ENCODE results near the gene DGUOK.

The DGUOK gene

DNA sequence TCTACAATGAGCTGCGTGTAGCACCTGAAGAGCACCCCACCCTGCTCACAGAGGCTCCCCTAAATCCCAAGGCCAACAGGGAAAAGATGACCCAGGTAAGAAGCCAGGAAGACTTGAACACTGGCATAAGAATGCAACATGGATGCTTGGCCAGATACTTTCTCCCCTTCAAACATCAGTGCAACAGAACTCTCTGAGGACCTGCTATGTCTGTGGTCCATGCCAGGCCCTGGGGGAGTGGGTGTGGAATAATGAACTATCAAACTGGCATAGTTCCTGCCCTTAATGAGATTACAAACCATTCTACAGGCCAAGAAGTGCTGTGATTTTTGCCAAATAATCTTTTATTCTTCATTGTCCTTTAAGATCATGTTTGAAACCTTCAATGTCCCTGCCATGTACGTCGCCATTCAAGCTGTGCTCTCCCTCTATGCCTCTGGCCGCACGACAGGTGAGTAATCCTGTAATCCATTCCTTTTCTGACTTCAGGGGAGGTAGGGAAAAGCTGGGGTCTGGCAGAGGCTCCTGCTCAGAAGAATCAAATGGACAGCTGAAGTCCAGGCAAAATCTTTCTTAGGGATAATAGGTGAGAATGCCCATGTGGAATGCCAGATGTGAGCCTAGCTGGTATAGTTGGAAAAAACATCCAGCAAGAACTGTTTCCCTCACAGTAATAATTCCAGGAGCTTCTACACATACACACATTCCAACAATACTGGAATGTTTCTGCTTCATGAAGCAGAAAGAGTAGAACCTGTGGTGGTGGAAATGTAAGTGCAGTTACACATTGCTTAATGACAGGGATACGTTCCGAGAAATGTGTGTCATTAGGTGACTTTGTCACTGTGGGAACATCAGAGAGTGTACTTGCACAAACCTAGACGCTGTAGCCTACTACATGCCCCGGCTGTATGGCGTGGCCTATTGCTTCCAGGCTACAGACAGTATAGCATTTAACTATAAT, 17.7 kb upstream of the DGUOK start:
- H3K4me1 ChIP-seq = peaks cover 0 to 11% (median 0%) of the 10 kb centered on the region in 4 donors
- no peak overlapping the region for H3K4me3 ChIP-seq
- H3K36me3 ChIP-seq = peaks cover 58 to 64% (median 62%) of the 10 kb centered on the region in 3 donors

DNA sequence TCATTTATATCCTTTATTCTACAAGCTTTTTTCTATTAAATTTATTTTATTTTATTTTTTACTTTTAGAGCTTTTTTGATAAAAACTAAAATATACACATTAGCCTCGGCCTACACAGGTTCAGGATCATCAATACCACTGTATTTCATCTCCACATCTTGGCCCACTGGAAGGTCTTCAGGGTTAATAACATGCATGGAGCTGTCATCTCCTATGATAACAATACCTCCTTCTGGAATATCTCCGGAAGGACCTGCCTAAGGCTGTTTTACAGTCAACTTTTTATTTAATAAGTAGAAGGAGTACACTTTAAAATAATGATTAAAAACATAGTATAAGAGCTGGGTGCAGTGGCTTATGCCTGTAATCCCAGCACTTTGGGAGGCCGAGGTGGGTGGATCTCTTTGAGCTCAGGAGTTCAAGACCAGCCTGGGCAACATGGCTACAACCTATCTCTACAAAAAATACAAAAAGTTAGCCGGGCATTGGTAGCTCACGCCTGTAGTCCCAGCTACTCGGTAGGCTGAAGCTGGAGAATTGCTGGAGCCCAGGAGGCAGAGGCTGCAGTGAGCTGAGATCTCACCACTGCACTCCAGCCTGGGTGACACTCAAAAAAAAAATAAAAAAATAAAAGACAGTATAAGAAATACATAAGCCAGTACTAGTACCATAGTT, 15.7 kb upstream of the DGUOK start:
- no peaks in the 10 kb centered on the region for H3K27me3 ChIP-seq
- H3K36me3 ChIP-seq = peaks cover 76 to 81% (median 81%) of the 10 kb centered on the region in 3 donors
- TF ChIP-seq, protein P1, sequence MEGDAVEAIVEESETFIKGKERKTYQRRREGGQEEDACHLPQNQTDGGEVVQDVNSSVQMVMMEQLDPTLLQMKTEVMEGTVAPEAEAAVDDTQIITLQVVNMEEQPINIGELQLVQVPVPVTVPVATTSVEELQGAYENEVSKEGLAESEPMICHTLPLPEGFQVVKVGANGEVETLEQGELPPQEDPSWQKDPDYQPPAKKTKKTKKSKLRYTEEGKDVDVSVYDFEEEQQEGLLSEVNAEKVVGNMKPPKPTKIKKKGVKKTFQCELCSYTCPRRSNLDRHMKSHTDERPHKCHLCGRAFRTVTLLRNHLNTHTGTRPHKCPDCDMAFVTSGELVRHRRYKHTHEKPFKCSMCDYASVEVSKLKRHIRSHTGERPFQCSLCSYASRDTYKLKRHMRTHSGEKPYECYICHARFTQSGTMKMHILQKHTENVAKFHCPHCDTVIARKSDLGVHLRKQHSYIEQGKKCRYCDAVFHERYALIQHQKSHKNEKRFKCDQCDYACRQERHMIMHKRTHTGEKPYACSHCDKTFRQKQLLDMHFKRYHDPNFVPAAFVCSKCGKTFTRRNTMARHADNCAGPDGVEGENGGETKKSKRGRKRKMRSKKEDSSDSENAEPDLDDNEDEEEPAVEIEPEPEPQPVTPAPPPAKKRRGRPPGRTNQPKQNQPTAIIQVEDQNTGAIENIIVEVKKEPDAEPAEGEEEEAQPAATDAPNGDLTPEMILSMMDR (IDR thresholded peaks at IDR 0.05) = no peak
- H3K9me3 ChIP-seq = no peaks in the 10 kb centered on the region
- H3K27ac ChIP-seq = peak overlapping the region in 1 of 2 donors; percentile 27
- no peak overlapping the region for H3K4me3 ChIP-seq
- H3K4me1 ChIP-seq = peaks cover 0 to 11% (median 0%) of the 10 kb centered on the region in 4 donors
- intact Hi-C loops (cut with DNase I; ENCODE audit: low total_unique reads) = no loop called here
- no peak for DNase-seq

More for the DNA sequence above, 17.7 kb upstream of the DGUOK start:
- TF ChIP-seq, protein P1 (IDR thresholded peaks at IDR 0.05) = no peak
- Histone ChIP-seq H3K27ac (peak overlapping the region in 1 of 2 donors; percentile 21), H3K9me3 (no peaks in the 10 kb centered on the region), H3K27me3 (no peaks in the 10 kb centered on the region)
- DNase-seq = no peak
- intact Hi-C loops (cut with DNase I; ENCODE audit: low total_unique reads) = no loop called here

DNA sequence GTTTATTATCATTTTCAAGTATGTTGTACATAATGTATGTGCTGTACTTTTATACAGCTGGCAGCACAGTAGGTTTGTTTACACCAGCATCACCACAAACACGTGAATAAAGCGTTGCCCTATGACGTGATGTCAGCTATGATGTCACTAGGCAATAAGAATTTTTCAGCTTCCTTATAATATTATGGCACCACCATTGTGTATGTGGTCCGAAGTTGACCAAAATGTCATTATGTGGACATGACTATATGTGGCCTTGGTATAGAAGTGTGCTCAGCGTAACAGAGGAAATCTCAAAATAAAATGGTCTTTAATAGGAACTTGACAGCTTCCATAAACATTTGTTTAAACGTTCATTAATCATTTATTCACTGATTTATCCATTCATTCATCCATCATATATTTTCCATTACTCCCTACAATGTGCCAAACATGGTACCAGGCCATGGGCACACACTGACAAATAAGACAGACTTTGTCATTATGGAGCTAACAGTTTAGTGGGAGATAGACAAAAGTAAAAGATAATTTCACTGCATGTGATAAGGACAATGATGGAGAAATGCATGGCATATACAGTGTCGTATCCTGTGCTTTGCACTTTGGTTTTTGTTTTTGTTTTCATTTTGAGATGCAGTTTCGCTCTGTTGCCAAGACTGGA, 15.0 kb upstream of the DGUOK start:
- peaks cover 80 to 86% (median 83%) of the 10 kb centered on the region in 3 donors for H3K36me3 ChIP-seq
- TF ChIP-seq, protein P1 (IDR thresholded peaks at IDR 0.05) = no peak
- peaks cover 0 to 5% (median 0%) of the 10 kb centered on the region in 4 donors for H3K4me1 ChIP-seq
- no peaks in the 10 kb centered on the region for H3K9me3 ChIP-seq
- intact Hi-C loops (cut with DNase I; ENCODE audit: low total_unique reads) = no loop called here
- H3K4me3 ChIP-seq = no peak overlapping the region
- H3K27ac ChIP-seq = peak overlapping the region in 1 of 2 donors; percentile 27
- no peak for DNase-seq
- no peaks in the 10 kb centered on the region for H3K27me3 ChIP-seq

DNA sequence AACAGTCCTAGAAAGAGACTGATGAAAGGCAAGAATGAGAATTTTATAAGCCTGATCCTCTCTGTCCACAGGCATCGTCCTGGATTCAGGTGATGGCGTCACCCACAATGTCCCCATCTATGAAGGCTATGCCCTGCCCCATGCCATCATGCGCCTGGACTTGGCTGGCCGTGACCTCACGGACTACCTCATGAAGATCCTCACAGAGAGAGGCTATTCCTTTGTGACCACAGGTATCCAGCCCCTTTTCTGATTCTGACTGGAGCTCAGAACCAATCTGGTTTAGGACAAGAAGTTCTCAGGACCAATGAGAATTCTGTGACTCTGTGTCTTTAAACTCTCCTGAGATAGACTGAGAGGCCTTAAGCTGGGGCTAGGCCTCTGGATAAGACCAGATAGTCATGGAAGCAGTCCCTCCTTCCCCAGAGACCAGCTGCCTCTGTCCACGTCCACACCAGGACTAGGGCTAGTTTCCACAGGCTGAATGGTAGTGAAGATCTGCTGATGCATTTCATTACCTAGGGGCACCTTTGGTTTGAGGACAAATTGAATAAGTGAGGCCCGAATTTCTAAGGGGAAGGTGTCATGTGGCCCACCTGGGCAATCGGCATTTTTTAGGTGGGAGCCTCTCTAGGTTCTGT, 13.1 kb upstream of the DGUOK start:
- intact Hi-C loops (cut with DNase I; ENCODE audit: low total_unique reads) = no loop called here
- Histone ChIP-seq H3K27ac (no peak overlapping the region), H3K4me3 (no peak overlapping the region), H3K4me1 (no peaks in the 10 kb centered on the region), H3K36me3 (peaks cover 79 to 93% (median 86%) of the 10 kb centered on the region in 3 donors), H3K27me3 (no peaks in the 10 kb centered on the region), H3K9me3 (no peaks in the 10 kb centered on the region)
- TF ChIP-seq, protein P1 (IDR thresholded peaks at IDR 0.05) = no peak
- DNase-seq = no peak

DNA sequence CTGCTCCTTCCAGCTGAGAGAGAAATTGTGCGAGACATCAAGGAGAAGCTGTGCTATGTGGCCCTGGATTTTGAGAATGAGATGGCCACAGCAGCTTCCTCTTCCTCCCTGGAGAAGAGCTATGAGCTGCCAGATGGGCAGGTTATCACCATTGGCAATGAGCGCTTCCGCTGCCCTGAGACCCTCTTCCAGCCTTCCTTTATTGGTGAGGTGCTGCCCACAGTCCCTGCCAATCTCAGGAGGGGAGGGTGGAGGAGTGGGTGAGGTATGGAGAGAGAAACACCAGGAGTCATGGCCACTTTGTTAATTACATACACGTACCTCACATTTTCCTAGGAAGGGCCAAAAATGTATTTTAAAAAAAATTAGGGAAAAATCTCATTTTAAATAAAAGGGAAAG, 12.0 kb upstream of the DGUOK start:
- intact Hi-C loops (cut with DNase I; ENCODE audit: low total_unique reads) = no loop called here
- TF ChIP-seq, protein P1 (IDR thresholded peaks at IDR 0.05) = no peak
- H3K27me3 ChIP-seq = no peaks in the 10 kb centered on the region
- no peaks in the 10 kb centered on the region for H3K4me1 ChIP-seq
- no peak overlapping the region for H3K4me3 ChIP-seq
- no peaks in the 10 kb centered on the region for H3K9me3 ChIP-seq
- peaks cover 78 to 90% (median 80%) of the 10 kb centered on the region in 3 donors for H3K36me3 ChIP-seq
- peak overlapping the region in 1 of 2 donors; percentile 31 for H3K27ac ChIP-seq
- DNase-seq = no peak

All from tibial artery (tissue), 4 donors.